ENCODE results near the gene PLPPR1.
"Not testable (repeated sequence)": the region's sequence is repeated elsewhere in the genome, so short reads cannot be mapped to it uniquely, and the experiment has no call there.

Gene PLPPR1

DNA sequence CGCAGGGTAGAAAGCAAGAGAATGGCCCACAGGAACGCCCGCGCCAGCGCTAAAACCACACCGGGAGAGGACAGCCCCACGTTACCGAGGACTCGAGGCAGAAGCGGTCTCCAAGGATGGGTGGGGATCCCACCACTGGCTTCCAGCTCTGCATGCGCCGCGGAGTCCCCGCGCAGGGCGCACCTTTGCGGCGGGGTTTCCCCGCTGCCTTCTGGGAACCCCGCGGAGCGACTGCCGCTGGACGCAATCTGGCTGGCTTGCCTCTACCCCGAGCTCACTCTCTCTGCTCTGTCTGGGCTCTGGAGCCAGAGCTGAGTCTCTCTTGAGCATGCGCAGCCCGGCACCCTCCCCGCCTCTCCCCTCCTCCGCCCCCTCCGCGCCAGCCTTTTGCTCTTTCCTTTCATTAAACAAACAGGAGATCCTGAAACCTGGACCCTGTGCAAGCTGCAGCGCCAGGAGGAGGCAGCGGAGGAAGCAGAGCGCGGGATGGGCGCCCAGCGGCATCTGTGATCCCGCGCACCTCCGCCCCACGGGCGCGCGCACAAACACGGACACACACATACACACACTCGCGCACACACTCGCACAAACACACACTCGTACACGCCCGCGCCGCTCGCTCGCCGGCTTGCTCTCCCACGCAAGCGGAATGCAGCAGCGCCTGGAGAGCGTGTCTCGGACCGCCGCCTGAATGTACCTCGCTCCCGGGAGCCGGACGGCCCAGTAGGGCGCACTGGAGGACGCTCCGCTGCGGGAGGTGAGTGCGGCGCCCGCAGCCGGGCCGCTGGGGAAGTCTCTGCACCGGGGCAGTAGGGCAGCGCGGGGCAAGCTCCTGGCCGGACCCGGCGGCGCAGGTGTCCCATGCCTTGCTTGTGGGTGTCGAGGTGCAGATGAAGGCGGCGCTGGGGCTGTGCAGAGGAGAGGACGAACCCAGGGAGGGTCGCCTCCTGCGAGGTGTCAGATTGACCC is at the start of gene PLPPR1:
PLPPR1 (plus strand) TSS at position 382 of the 969 bp plus-strand sequence.
- DNase-seq: peak; percentile 58

DNA sequence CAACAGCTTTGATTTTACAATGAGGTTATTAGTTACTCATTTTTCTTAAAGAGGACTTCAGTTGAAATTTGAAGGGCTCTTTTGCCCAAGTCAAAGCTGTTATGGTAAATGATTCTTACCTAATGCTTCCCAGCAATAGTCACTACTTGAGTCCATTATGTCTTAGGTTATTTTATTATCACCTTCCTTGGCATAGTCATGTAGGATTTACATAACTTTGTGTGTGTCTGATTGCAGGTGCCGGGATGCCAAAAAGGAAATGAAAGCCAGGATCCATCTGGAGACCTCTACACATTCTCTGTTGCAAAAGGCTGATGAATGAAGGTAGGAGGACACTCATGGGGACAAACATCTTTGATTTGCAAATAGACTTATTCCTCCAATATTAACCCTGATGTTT is 38.8 kb upstream of the PLPPR1 start:
- no peak for DNase-seq

DNA sequence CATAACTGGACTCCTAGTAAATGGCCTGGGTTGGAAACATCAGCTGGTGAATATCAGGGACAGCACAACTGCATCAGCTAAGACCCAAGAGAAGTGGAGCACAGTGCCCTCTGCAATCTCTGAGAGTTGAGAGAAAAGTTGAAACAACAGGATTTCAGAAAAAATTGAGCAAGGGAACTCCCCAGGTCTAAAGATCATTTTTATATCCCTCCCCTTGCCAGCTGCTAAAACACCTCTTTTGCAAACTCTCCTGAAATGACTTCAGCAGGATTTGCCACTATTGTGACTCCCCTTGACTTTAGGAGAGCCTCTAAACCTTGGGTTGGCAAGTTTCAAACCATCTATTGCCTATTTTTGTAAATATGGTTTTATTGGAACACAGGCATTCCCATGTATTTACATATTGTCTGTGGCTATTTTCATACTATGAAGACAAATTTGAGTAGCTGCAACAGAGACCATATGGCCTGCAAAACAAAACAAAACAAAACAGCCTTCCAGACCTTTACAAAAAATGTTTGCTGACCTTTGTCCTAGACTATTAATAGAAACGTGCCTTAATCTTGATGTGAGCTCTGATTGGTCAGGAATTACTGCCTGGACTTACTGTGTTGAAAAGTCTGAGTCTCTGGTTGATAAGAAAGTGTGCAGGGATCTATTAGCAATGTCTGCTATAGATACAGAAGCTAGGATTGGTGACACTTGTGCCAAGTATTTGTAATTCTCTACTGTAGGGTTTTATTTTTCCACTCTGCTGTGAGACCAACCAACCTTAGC is 37.7 kb upstream of the PLPPR1 start:
- DNase-seq: no peak

DNA sequence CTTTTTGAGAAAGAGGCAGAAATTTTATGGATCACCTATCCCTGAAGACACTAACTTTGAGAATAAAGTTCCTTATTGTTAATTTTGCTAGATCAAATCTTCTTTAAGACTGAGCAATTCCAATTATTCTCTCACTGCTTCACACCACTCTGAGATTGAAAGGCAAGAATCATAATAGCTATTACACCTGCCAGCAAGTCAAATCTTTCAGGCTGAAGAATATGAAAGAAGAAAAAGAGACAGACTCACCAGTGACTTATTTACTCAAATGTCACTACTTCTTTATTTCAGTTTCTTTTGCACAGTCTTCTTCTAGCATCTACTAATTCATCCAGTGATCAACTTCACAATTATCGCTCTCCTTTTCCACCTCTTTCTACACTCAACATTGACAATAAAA is 35.9 kb upstream of the PLPPR1 start:
- DNase-seq: no peak

DNA sequence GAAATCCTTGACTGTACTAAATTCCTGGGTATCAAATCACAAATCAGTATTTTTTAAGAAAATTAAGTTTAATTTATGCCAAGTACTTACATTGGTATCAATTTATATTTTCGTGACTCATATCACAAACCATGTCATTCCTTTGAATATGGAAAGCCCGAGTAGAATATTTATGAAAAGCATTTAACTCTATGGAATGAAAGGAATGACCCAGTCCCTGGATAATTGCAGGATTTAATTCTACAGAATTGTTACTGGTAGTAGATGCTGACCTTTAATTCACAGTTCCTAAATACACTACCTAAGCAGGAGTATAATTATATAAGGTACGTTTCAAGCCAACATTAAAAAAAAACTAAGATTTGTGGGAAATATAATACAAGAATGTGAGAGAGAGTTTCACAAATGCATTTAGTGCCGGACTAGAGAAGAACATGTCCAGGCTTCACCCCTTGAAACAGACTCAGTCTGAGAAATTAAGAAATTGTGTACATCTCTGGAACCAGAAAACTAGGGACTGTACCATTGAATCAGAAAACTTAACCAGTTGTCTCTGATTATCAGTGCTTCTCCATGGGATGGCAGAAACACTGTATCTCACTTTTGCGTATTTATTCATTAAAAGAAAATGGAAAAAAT is 28.5 kb upstream of the PLPPR1 start:
- peak; percentile 14 for DNase-seq

DNA sequence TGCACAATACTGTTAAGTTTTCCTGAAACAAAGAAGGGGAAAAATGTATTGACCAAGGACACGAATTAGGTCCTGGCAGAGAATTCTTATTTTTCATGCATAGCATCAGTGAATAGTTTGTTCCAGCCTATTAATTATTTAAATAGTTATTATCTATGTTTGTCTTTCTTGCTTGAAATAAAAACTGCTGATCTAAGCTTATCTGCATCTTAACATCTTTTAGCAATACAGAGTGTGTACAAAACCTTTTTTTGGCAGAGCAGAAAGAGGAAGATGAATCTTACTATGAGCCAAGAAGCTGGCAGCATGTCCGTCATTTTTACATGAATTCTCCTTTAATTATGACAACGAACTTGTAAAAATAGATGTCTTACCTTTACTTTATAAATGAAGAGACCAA is 23.3 kb upstream of the PLPPR1 start:
- DNase-seq: no peak

DNA sequence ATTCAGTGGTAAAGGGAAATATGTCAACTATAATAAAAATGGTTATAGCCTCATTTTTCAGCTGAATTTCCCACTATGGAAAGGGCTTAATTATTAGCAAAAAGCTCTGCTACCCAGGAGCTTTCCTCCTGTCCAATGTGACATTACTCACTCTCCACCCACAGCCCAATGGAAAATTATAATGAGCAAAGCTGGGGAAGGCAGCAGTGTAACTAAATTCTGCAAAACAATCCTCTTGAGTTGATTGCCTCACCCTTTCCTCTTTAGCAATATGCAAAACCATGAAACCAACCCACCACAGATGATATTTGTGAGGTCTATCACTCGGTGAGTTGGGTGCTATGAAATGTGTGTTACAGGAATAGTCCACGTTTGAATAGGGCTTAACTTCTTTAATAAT is 14.0 kb upstream of the PLPPR1 start:
- DNase-seq: no peak

DNA sequence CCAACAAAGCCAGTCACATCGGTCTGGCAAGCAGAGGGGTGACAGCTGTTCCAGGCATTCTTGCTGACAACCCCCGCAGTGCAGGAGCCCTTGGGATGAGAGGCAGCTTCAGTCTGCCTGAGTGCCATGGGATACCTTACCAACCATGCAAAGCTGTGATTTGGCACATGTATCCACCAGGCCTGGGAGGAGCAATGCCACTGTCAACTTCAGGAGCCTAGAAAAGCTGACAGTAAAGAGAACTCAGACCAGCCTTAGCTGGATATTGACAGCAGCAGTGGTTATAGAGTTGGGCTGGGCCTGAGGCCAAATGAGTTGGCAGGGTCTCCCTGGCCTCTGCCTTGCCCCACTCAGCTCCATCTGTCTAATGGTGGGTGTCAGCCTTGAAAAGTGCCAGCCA is 10.1 kb upstream of the PLPPR1 start:
- no peak for DNase-seq

DNA sequence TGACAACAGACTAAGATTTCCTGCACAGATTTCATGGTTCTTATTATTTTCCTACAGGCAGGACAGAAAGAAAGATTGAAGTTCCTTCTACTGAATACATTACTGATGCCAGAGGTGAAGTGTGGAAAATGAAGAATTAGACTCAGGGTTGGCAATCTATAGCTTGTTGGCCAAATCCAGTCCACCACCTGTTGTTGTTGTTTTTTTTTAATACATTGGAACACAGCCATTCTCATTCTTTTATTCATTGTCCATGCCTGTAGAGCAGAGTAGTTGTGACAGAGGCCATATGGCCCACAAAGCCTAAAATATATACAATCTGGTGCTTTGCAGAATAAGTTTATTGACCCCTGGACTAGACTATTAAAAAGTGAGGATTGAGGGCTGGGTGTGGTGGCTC is 5.8 kb upstream of the PLPPR1 start:
- DNase-seq: no peak

DNA sequence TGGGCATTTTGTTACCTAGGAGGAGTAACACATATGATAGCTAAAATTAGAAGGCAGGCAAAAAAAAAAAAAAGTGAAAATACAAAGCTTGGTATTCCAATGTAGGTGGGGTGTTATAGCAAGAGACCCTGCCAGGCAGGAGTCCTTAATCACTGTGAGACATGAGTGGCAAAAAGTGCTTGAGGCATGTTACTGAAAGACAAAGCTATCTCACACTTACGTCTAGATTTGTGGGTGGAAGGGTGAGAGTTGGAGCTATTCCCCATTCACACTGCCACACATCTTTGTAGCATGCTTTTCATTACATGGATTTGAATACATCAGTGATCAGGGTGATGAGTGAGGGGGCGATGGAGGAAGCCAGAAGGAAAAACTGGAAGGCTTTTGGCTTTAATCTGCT is 2.6 kb upstream of the PLPPR1 start:
- DNase-seq: no peak

DNA sequence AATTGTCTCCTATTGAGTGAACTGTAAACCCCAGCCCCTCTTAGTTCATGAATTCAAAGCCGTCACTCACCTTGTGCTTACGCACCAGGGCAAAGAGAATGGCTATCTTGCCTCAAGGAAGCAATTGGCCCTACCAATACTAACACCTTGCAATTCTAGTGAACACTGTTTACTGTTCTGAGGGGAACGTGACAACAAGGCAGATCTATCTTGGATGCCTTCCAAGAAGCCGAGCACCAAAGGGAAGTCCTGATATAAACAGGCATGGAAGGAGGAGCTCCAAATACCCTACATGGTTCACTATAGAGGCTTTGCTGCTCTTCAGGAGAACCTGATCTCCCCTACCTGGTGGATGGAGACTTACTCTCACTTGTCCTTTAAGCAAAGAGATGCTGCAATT is 1.7 kb upstream of the PLPPR1 start:
- DNase-seq: no peak

DNA sequence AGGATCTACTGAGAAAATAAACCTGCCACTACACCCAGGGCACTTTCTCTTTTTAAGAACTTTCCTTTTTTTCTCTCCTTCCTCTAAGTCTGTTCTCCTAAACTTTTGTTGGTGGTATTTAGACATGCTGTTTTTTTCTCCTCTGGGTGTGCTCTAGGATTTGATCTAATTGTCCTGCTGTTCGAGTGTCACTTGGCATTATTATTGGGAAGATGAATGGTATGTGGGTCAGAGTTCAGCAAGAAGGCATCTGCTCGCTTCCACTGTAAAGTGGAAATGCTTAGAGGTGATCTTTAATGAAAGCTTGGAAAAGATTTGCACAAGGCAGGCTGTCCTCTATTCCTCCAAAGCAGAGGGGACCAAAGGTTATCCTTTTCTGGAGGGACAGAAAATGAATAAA is 1.3 kb upstream of the PLPPR1 start:
- no peak for DNase-seq

DNA sequence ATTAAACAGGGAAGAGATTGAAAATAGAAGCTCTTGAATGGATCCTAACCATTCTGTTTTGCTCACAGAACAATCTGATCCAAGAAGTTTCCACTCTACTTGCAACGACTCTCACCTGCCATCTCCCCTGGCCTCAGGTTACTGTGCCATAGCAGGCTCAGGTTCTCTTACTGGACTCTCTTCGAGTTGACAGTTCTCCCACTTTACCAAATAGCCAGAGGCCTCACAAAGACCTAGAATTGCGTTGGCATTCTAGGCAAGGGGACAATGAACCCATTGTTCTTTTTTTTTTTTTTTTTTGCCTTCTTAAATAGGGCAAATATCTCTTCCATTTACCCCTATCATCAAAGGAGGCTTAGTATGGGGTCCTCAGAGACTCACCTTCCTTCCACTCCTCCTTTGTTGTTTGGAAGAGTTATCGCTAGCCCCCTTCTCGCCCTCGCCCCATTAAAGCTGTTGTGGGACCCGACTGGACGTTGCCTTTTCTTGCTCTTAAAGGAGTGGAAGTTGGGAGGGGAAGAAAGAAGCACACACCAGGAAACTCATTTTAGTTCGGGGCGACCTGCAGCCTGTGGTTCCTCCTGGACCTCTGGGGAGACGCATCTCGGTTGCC is 688 bp upstream of the PLPPR1 start:
- no peak for DNase-seq

DNA sequence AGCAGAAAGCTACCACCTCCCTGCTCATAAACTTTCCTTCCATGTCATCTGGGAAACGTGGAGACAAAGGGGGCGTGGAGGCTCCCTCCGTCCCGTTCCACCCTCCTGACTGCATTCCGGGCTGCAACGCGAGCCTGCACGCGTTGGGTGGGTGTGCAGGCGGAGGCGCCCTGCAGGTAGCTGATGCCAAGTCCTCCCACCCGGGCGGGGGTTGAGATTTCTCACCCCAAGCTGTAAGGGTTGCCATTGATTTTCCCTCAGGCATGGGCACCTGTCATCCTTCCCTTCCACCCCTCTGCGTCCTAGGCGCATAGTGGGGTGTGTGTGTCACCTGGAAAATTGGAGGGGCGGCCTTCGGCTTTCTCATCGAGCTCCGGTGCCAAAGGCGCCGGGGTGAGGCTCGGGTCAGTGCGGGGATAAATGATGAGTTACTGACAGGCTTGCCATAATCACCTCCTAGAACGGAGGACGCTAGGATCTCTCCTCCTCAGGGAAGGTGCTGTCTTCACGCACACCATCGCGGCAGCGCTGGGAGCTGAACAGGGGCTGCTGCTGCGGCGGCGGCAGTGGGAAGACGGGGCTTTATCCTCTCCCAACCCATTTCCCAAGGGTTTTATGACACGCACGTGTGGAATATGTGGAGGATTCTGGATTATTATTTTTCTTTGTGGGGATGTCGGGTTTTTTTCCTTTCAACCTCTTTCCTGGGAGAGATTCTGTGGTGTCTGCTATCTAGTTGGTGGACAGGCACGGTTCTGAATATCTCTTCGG is 973 bp downstream of the PLPPR1 start:
- DNase-seq: no peak

DNA sequence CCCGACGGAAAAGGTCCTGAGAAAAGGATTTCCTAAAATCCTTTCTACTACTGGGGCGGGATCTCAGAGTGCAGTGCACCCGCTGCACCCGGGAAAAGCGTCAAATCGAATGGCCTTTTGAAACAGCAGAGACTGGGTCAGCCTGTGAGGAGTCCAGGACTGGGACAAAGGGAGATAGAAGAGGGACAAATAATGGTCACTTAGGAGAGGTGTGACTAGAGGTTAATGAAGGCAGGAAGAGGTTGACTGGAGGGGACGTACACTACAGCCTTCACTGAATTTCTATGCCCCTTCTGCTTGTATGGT is 1.5 kb downstream of the PLPPR1 start:
- DNase-seq: no peak

DNA sequence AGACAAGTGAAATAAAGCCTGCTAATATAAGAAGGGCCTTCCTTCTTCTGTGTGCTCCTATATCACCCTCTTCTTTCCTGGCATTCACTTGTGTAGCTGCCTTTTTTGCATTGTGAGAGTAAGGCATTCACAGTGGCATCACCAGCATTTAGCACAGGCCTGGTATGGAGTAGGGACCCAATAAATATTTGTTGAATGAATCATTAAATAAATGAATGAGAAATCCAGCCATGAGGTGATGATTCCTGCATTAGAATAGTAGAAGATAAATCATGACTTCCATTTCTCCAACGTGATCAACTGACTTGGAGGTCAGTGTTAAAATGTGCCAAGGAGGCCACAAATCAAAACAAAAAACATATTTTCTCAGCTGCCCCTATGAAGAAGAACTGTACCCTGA is 3.9 kb downstream of the PLPPR1 start:
- no peak for DNase-seq

DNA sequence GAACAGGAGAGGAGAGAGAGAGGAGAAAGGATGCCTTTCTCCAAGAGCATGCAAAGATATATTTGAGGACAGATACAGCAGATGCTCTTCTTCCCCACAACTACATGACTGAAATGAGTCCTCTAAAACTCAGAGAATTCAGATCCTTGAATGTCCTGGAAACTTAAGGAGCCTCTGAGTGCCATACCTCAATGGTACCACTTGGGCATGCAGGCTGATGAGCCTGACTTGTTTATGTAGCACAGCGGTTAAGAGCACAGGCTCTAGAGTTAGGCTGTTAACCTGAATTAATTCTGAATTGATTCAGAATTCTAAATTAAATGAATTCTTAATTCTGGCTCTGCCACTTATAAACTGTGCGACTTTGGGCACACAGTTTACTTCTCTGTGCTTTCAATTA is 5.7 kb downstream of the PLPPR1 start:
- DNase-seq: no peak

DNA sequence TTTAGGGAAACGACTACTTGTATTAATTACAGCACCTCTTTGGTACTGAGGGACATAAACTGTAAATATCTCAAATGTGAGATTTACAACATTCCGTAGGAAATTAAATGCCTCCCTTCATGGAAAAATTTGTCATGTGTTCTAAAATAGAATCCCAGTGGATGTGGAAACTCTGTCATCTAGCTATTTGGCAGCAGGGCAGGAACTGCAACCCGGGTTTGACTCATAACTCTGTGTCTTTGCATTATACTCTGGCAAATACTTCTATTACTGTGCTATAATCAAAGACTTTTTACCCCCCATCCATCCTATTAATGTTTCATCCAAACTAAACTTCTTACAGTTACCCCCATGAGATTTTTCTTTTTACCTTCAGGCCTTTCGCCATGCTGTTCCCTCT is 6.6 kb downstream of the PLPPR1 start:
- DNase-seq: no peak

DNA sequence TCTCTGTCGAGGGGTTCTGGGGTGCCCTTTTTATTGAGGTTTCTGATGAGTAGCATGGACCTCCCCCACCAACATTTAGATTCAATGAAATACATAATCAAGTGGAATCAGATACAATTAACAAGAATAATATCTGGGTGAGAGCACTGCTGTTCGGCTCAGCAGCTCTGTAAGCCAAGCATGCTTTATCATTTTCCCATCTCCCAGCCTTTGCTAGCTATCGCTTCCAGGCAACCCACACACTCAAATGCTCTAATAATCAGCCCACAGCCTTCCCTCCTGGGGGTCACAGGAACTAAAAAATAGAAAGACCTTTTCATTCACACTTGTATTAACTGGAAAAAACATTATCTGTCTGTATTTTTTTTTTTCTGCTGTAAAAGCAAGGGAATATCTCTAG is 8.9 kb downstream of the PLPPR1 start:
- DNase-seq: no peak

DNA sequence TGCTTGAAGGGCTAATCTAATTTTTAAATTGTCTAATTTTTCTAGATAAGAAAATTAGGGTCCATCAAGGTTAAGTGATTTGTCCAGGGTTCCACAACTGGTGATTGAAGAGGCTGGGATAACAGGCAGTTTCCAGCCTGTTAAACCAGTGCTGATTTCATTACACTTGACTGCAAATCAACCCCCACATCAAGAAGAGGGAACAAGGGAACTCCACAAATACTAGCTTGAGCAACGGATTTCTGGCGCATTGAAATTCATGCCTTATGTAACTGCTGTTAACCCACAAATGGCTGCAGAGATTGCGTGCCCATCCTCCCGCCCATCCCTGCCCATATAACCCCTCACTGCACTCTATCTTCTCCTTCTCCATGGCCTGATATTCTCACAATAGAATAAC is 10.0 kb downstream of the PLPPR1 start:
- DNase-seq: no peak

DNA sequence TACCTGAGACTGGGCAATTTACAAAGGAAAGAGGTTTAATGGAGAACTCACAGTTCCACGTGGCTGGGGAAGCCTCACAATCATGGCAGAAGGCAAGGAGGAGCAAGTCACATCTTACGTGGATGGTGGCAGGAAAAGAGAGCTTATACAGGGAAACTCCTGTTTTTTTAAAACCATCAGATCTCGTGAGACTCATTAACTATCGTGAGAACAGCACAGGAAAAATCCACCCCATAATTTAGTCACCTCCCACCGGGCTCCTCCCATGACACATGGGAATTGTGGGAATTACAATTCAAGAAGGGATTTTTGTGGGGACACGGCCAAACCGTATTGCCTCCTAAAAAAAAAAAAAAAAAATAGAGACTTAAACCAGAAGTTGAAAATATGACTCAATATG is 11.1 kb downstream of the PLPPR1 start:
- DNase-seq: not testable (repeated sequence)

DNA sequence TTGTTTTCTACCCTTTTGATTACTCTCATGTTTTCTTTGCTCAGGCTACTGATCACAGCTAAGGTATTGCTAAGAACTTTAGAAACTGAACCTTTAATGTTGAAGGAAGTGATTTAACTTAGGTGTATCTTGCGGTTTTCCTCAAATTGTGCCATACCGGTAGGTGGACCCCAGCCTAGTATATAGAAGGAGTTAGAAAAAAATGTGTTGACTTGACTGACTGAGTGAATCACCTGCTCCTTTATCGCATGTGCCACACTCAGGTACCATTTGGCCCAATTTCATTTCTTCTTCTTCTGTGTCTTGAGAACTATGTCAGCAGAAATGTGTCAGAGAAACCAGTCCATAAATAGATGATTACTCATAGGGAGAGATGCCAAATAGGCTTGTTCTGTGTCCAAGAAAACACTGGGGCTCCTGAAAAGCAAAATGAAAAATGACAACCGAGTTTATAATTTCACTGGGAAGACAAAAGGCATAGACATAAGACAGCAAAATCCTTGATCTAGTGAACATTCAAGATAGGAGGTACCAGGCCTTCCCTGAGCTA is 19.4 kb downstream of the PLPPR1 start:
- peak; percentile 3 for DNase-seq
